Measurements from ENCODE around the gene SNRPA. TPM values are rescaled to one million over a fixed set of nuclear protein-coding genes. Genes with fewer than 3 reads are reported as not detected.
A peak's percentile ranks its signal among the peaks of the same experiment; 100 is the strongest.

SNRPA gene
- total and polyA plus RNA-seq, 2 of the 8 experiments (the other 6 are each of a cell fraction or from before 2014, with no cell fraction given) = 201 to 202 TPM

DNA sequence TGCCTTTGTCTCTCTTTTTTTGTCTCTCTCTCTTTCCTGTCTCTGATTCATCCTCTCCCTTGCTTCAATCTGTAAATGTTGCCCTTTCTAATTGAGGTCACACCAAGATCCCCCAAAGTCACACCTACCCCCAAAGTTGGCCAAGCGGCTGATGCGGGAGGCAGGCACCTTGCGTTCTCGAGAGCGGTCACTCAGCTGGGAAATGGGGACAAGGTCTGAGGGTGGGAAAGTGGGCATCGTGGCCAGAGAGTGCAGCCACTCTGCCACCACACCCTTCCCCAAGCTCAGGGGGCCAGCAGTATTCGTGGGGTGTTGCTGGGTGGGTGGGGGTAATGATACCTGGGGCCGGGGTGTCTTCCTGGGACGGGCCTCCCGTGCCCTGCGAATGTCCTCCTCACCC is 37.1 kb upstream of the SNRPA start:
- H3K9ac ChIP-seq (replicated peaks in 1 of 4; ENCODE audit: extremely low read depth in 1 of 4, low read depth in 3 of 4, low read length in 3 of 4) = no peak overlapping the region; a peak in 1 of 7 replicates
- H3K4me3 ChIP-seq (ENCODE audit: extremely low read depth in 1 of 4, insufficient read depth in 2 of 4, low read depth in 3 of 4, low read length in 4 of 4) = peak overlapping the region in 1 of 4 experiments; percentile 88; a peak in 1 of 8 replicates
- peaks cover 23% of the 10 kb centered on the region for H3K23me2 ChIP-seq (ENCODE audit: low read depth, low read length)
- no peaks in the 10 kb centered on the region for H4K20me1 ChIP-seq (replicated peaks in 1 of 2; ENCODE audit: control insufficient read depth in 1 of 2, insufficient read depth in 2 of 2, low read length in 2 of 2)
- no peak overlapping the region for H3K23ac ChIP-seq (ENCODE audit: insufficient read length)
- H4K8ac ChIP-seq (ENCODE audit: extremely low read depth, insufficient read depth, low read length) = no peak overlapping the region; the same call in 1 of the 2 replicates
- no peak overlapping the region for H2BK15ac ChIP-seq (ENCODE audit: low read length)
- no peak for DNase-seq (ENCODE audit: low read depth in 1 of 2, low spot score in 2 of 2)
- H4K91ac ChIP-seq (replicated peaks; ENCODE audit: insufficient read length, low read length) = no peak overlapping the region
- H3K4ac ChIP-seq (replicated peaks; ENCODE audit: insufficient read length, low read depth, low read length) = no peak overlapping the region
- peak overlapping the region; percentile 96 to 100; a peak in 2 of 4 replicates for H3K4me2 ChIP-seq (ENCODE audit: insufficient read depth in 1 of 2, low read depth in 2 of 2, low read length in 2 of 2)
- H2AFZ ChIP-seq (ENCODE audit: low read length) = no peak overlapping the region
- POLR2A ChIA-PET (ENCODE audit: partially characterized antibody) = interaction anchor here (0.6 to 1.6 kb wide), 11 partner anchors 13 to 713 kb away, joined by 3 to 6 read pairs (median 3); partner anchors contain the start of genes ACTMAP, B3GNT8, NUMBL and RAB4B
- H2AK5ac ChIP-seq (ENCODE audit: low read depth, low read length) = no peak overlapping the region
- peaks cover 9 to 17% (median 11%) of the 10 kb centered on the region in 4 experiments; a peak in 7 of 8 replicates for H3K36me3 ChIP-seq (ENCODE audit: control insufficient read depth in 2 of 4, insufficient read depth in 4 of 4, low read length in 3 of 4)
- H3K79me2 ChIP-seq (ENCODE audit: control insufficient read depth in 1 of 2, insufficient read depth in 2 of 2, low read length in 2 of 2) = peaks cover 0 to 17% of the 10 kb centered on the region in 2 experiments; a peak in 2 of 4 replicates
- H2BK5ac ChIP-seq (ENCODE audit: low read depth, low read length) = 0 out of 2 replicates have a peak overlapping the region, but pooled peaks have one; percentile 66
- H3K14ac ChIP-seq (ENCODE audit: insufficient read length) = no peak overlapping the region
- H3K9me3 ChIP-seq (ENCODE audit: insufficient read depth in 2 of 2, low read depth in 1 of 2, low read length in 1 of 2) = no peaks in the 10 kb centered on the region
- H3K27ac ChIP-seq (ENCODE audit: low read depth, low read length) = peak overlapping the region; percentile 78; the same call in 1 of the 2 replicates
- CTCF ChIA-PET (ENCODE audit: partially characterized antibody) = interaction anchor here (0.6 to 1.4 kb wide), 5 partner anchors 11 to 52 kb away, joined by 3 to 4 read pairs (median 4); no protein-coding TSS in a partner anchor
- H3K18ac ChIP-seq (ENCODE audit: extremely low read depth, low read length) = no peak overlapping the region
- no peak overlapping the region for H3K56ac ChIP-seq (replicated peaks; ENCODE audit: insufficient read length, low read depth, low read length)
- 0 out of 2 replicates have a peak, but pooled peaks cover 2% of the 10 kb centered on the region for H3K79me1 ChIP-seq (ENCODE audit: low read depth, low read length)
- no peak overlapping the region for H2BK20ac ChIP-seq (ENCODE audit: low read length)
- no peak overlapping the region for H2BK12ac ChIP-seq (ENCODE audit: low read depth, low read length)
- H3K4me1 ChIP-seq (replicated peaks in 1 of 4; ENCODE audit: control insufficient read depth in 3 of 4, insufficient read depth in 4 of 4, low read length in 3 of 4) = peaks cover 0 to 25% (median 8%) of the 10 kb centered on the region in 4 experiments; a peak in 6 of 7 replicates
- no peak overlapping the region for H2BK120ac ChIP-seq (replicated peaks; ENCODE audit: low read depth, low read length)
- FAIRE-seq = no peak
- no peak overlapping the region for H4K5ac ChIP-seq (ENCODE audit: insufficient read length, low read depth, low read length)
- WGBS, 2 experiments (ENCODE audit: extremely low coverage in 1 of 2, insufficient coverage in 1 of 2, insufficient read length in 1 of 2, insufficient replicate concordance in 2 of 2, low coverage in 1 of 2, low lambda C conversion rate in 2 of 2, missing lambda C conversion rate in 1 of 2) = 93% methylated on average over 11 of the region's 11 CpGs; no CpG with 5 or more reads in 1 of the 2 experiments
- H3K27me3 ChIP-seq (replicated peaks in 1 of 4; ENCODE audit: control insufficient read depth in 3 of 4, extremely low read depth in 1 of 4, insufficient read depth in 3 of 4, low read length in 3 of 4) = no peaks in the 10 kb centered on the region
- no peak for TF ChIP-seq JUN (IDR thresholded peaks at IDR 0.05; ENCODE audit: low read depth, low read length)
- no peak for TF ChIP-seq TBP (IDR thresholded peaks at IDR 0.05; ENCODE audit: low read depth, low read length)
- no peak for TF ChIP-seq EZH2 (IDR thresholded peaks at IDR 0.05; ENCODE audit: low read depth, low read length, severe bottlenecking)
- TF ChIP-seq TAF7 (optimal IDR thresholded peaks at IDR 0.05; ENCODE audit: borderline replicate concordance, low read depth, low read length) = no peak
- no peak for TF ChIP-seq CHD1 (IDR thresholded peaks at IDR 0.05; ENCODE audit: low read depth, low read length)
- TF ChIP-seq CEBPB (IDR thresholded peaks at IDR 0.05; ENCODE audit: low read depth, low read length) = no peak
- no peak for TF ChIP-seq SP1 (IDR thresholded peaks at IDR 0.05; ENCODE audit: low read depth, low read length)
- no peak for TF ChIP-seq EP300 (IDR thresholded peaks at IDR 0.05; ENCODE audit: borderline replicate concordance in 1 of 2, low read depth in 2 of 2, low read length in 2 of 2)
- no peak for TF ChIP-seq BRCA1 (IDR thresholded peaks at IDR 0.05; ENCODE audit: low read depth, low read length)
- TF ChIP-seq CREB1 (IDR thresholded peaks at IDR 0.05) = no peak
- no peak for TF ChIP-seq PHF8 (conservative IDR thresholded peaks at IDR 0.05; ENCODE audit: low read depth, low read length)
- TF ChIP-seq TCF12 (IDR thresholded peaks at IDR 0.05; ENCODE audit: low read depth, low read length) = no peak
- TF ChIP-seq SIN3A (conservative IDR thresholded peaks at IDR 0.05 in 1 of 2, IDR thresholded peaks at IDR 0.05 in 1 of 2; ENCODE audit: low read depth in 1 of 2, low read length in 2 of 2) = no peak
- TF ChIP-seq SUZ12 (IDR thresholded peaks at IDR 0.05; ENCODE audit: low read length) = no peak

Data from H1 (cell line).